ENCODE measurements around the gene DNMT3A.

GRCh38 chr2:25293958-25294562, 47.7 kb downstream of the DNMT3A start:
- no peak for TF ChIP-seq POLR2AphosphoS5 (IDR thresholded peaks at IDR 0.05; ENCODE audit: borderline replicate concordance, low read depth, low read length)
- no peak for TF ChIP-seq EZH2 (IDR thresholded peaks at IDR 0.05)
- TF ChIP-seq FOXP2 (optimal IDR thresholded peaks at IDR 0.05; ENCODE audit: control extremely low read depth, extremely low read length, insufficient read depth), result no peak
